OCI-LY7 (cell line): ENCODE results near the gene TBC1D23. TPM values are rescaled to one million over a fixed set of nuclear protein-coding genes. Genes with fewer than 3 reads are reported as not detected.
"Not testable (repeated sequence)": the region's sequence is repeated elsewhere in the genome, so short reads cannot be mapped to it uniquely, and the experiment has no call there.

ENCODE experiments used
- BruUV-seq: library from RNA; stranded (reverse); fragments of 400-500 nt; replicated peaks from 2 replicates; lab custom pipeline; 2021; lab: Mats Ljungman, UMichigan
- CTCF ChIA-PET: fragments of 300-600 bp; sonication (Branson Sonifier 250); formaldehyde crosslinking; loops from one replicate; lab custom pipeline; 2022; ENCODE audit warnings: antibody characterized with exemption; ENCODE audit not compliant: unreplicated experiment; lab: Charles Lee
- POLR2A ChIA-PET: fragments of 300-600 bp; sonication (Branson Sonifier 250); formaldehyde crosslinking; loops from one replicate; lab custom pipeline; 2022; ENCODE audit warnings: antibody characterized with exemption; lab: Charles Lee
- DNase-seq: peaks from one replicate; pipeline ENCODE4 v3.0.0-alpha.2; 2015; ENCODE audit warnings: low spot score
- H2AFZ ChIP-seq: fragments of 200-600 bp; sonication (generic), shearing (Covaris generic); 2 replicates; pipeline ENCODE4 v1.6.1; 2014; ENCODE audit warnings: mild to moderate bottlenecking, antibody characterized with exemption, low read length, moderate library complexity
- H3K27ac ChIP-seq: fragments of 200-600 bp; sonication (generic); 2 replicates; pipeline ENCODE4 v1.5.1; 2014; ENCODE audit warnings: mixed run types, low read depth, mild to moderate bottlenecking, moderate library complexity, low read length, inconsistent platforms; ENCODE audit not compliant: poor library complexity, severe bottlenecking
- H3K36me3 ChIP-seq: fragments of 200-600 bp; sonication (generic); 2 replicates; pipeline ENCODE4 v1.6.1; 2014; ENCODE audit warnings: mild to moderate bottlenecking, antibody characterized with exemption, low read length, moderate library complexity, mixed read lengths; ENCODE audit not compliant: insufficient read depth
- H3K4me1 ChIP-seq: fragments of 200-600 bp; sonication (generic); 2 replicates; pipeline ENCODE4 v1.5.1; 2014; ENCODE audit warnings: mild to moderate bottlenecking, low read length; ENCODE audit not compliant: insufficient read depth, poor library complexity, severe bottlenecking
- H3K4me2 ChIP-seq: fragments of 200-600 bp; sonication (generic); 2 replicates; pipeline ENCODE4 v1.6.1; 2014; ENCODE audit warnings: mild to moderate bottlenecking, low read length
- H3K4me3 ChIP-seq: fragments of 200-600 bp; sonication (generic); 2 replicates; pipeline ENCODE4 v1.5.1; 2014; ENCODE audit warnings: mild to moderate bottlenecking, low read depth, low read length; ENCODE audit not compliant: poor library complexity, severe bottlenecking
- H3K79me2 ChIP-seq: fragments of 200-600 bp; sonication (generic); 2 replicates; pipeline ENCODE4 v1.6.1; 2016; ENCODE audit warnings: low read depth, mild to moderate bottlenecking, low read length, moderate library complexity, mixed read lengths; ENCODE audit not compliant: insufficient read depth
- H3K9me2 ChIP-seq: fragments of 200-600 bp; sonication (generic); 2 replicates; pipeline ENCODE4 v1.6.1; 2016; ENCODE audit warnings: mild to moderate bottlenecking, low read length, mixed read lengths; ENCODE audit not compliant: insufficient read depth
- H3K9me3 ChIP-seq: fragments of 200-600 bp; sonication (generic); 2 replicates; pipeline ENCODE4 v1.6.1; 2014; ENCODE audit warnings: mild to moderate bottlenecking, mixed run types, low read length, mixed read lengths
- H4K20me1 ChIP-seq: fragments of 200-600 bp; sonication (generic); 2 replicates; pipeline ENCODE4 v1.6.1; 2014; ENCODE audit warnings: mild to moderate bottlenecking, antibody characterized with exemption, low read length, moderate library complexity, mixed read lengths; ENCODE audit not compliant: insufficient read depth
- CTCF ChIP-seq: fragments of 200-600 bp; sonication (generic); conservative IDR thresholded peaks from 2 replicates; pipeline ENCODE4 v1.5.1; 2014; ENCODE audit warnings: mild to moderate bottlenecking, antibody characterized with exemption, low read length, moderate library complexity, mixed read lengths
- EZH2phosphoT487 ChIP-seq: fragments of 200-600 bp; sonication (generic); IDR thresholded peaks from 2 replicates; pipeline ENCODE4 v1.6.1; 2018; ENCODE audit warnings: low read depth, borderline replicate concordance, mild to moderate bottlenecking, mixed run types, antibody characterized with exemption, low read length, moderate library complexity, mixed read lengths
- intact Hi-C: fragments of 100-400 bp; cut with micrococcal nuclease; formaldehyde crosslinking; loops from one replicate; pipeline ENCODE4 v1.10.0; 2022; ENCODE audit not compliant: unreplicated experiment
- total RNA-seq, 2 experiments: library from RNA; depleted of rRNA in 1 of 2; stranded (reverse); fragments of >200 nt in 1 of 2; shearing (Covaris generic) in 1 of 2; gene quantifications; 2 replicates each; pipeline ENCODE4 v1.2.3, GENCODE V29; 2014 to 2022

TBC1D23 gene
- total RNA-seq, 2 experiments from 2014 or later = 12.0 to 23.4 TPM

DNA sequence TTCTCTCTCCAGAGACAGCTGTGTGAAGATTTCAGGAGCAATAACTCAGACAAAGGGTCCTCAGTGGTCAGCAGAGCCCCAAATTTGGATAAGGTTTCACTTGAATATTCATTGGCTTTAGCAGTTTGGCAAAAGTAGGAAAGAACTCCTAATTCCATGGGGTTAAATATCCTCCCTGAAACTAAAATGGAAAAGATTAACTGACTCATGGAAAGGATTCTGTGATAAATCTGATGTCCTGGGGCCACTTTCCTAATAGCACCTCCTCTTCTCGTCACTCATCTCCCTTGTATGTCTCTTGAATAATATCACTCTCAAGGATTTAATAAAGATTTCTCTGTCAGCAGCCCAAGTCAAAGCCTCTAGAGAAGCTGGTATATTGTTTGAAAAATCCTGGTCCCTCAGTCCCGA lies 33.3 kb upstream of the TBC1D23 start:
- no peak overlapping the region for H3K27ac ChIP-seq
- intact Hi-C loops = no loop called here
- ChIA-PET CTCF (no interaction called here), POLR2A (no interaction called here)
- H3K4me2 ChIP-seq = no peak overlapping the region
- DNase-seq = no peak
- TF ChIP-seq EZH2phosphoT487 (no peak), CTCF (no peak)
- H2AFZ ChIP-seq = no peak overlapping the region
- no peaks in the 10 kb centered on the region for H3K9me2 ChIP-seq
- H3K4me3 ChIP-seq = no peak overlapping the region
- H3K4me1 ChIP-seq = no peaks in the 10 kb centered on the region
- no peaks in the 10 kb centered on the region for H4K20me1 ChIP-seq
- H3K36me3 ChIP-seq = no peaks in the 10 kb centered on the region
- BruUV-seq = no TSS peak
- no peaks in the 10 kb centered on the region for H3K79me2 ChIP-seq
- H3K9me3 ChIP-seq = no peaks in the 10 kb centered on the region

DNA sequence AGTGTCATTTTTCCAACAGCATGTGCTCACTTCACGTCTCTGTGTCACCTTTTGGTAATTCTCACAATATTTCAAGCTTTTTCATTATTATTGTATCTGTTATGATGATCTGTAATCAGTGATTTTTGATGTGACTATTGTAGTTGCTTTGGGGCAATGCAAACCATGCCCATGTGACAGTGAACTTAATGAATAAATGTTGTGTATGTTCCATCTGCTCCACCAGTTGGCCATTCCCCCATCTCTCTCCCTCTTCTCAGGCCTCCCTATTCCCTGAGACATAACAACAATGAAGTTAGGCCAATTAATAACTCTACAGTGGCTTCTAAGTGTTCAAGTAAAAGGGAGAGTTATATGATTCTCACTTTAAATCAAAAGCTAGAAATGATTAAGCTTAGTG lies 32.5 kb upstream of the TBC1D23 start:
- Histone ChIP-seq H3K4me3 (no peak overlapping the region), H3K4me2 (no peak overlapping the region), H3K79me2 (no peaks in the 10 kb centered on the region), H4K20me1 (no peaks in the 10 kb centered on the region), H2AFZ (no peak overlapping the region), H3K9me3 (no peaks in the 10 kb centered on the region), H3K27ac (no peak overlapping the region), H3K9me2 (no peaks in the 10 kb centered on the region), H3K4me1 (no peaks in the 10 kb centered on the region), H3K36me3 (no peaks in the 10 kb centered on the region)
- DNase-seq = no peak
- POLR2A ChIA-PET = no interaction called here
- no TSS peak for BruUV-seq
- CTCF ChIA-PET = no interaction called here
- intact Hi-C loops = no loop called here
- no peak for TF ChIP-seq CTCF
- TF ChIP-seq EZH2phosphoT487 = no peak

GRCh38 chr3:100229188-100229587 lies 31.6 kb upstream of the TBC1D23 start:
- POLR2A ChIA-PET = not testable (repeated sequence)

More at GRCh38 chr3:100229188-100229587, 31.6 kb upstream of the TBC1D23 start:
- DNase-seq, CTCF ChIA-PET, H3K4me1 ChIP-seq, BruUV-seq, H3K79me2 ChIP-seq, H4K20me1 ChIP-seq, intact Hi-C loops, H3K9me2 ChIP-seq, H3K4me3 ChIP-seq, H3K9me3 ChIP-seq, H3K36me3 ChIP-seq, H3K4me2 ChIP-seq, H2AFZ ChIP-seq, H3K27ac ChIP-seq: not testable (repeated sequence)
